ENCODE measurements around the gene TTC39A. TPM values are rescaled to one million over a fixed set of nuclear protein-coding genes. Genes with fewer than 3 reads are reported as not detected.

The TTC39A gene
- total RNA-seq, 1 experiment from 2014 or later = 15.4 TPM

GRCh38 chr1:51282605-51283004, 47.8 kb downstream of the TTC39A start:
- no peak overlapping the region for H2AFZ ChIP-seq (ENCODE audit: low read depth, low read length, poor library complexity, severe bottlenecking)
- H3K9ac ChIP-seq (ENCODE audit: low read length) = no peak overlapping the region
- DNase-seq (ENCODE audit: low read depth, low spot score) = no peak
- no peak for TF ChIP-seq MAX (IDR thresholded peaks at IDR 0.05)
- no peak for TF ChIP-seq ZFX (IDR thresholded peaks at IDR 0.05)
- no peak for TF ChIP-seq CEBPB (IDR thresholded peaks at IDR 0.05; ENCODE audit: low read depth)
- TF ChIP-seq ELF1 (IDR thresholded peaks at IDR 0.05; ENCODE audit: borderline replicate concordance, low read depth) = no peak
- TF ChIP-seq ZNF274 (IDR thresholded peaks at IDR 0.05; ENCODE audit: low read depth, low read length) = no peak
- no peak for TF ChIP-seq SRF (IDR thresholded peaks at IDR 0.05; ENCODE audit: low read depth)
- no peak for TF ChIP-seq ZBTB33 (IDR thresholded peaks at IDR 0.05; ENCODE audit: extremely low read depth, insufficient replicate concordance, low read length)
- no peak for TF ChIP-seq ATF3 (IDR thresholded peaks at IDR 0.05)
- TF ChIP-seq REST (IDR thresholded peaks at IDR 0.05; ENCODE audit: low read depth) = no peak
- no peak for TF ChIP-seq SIN3A (IDR thresholded peaks at IDR 0.05; ENCODE audit: low read depth)
- TF ChIP-seq YY1 (IDR thresholded peaks at IDR 0.05; ENCODE audit: extremely low read depth, insufficient replicate concordance, low read depth, low read length) = no peak
- no peak for TF ChIP-seq JUND (IDR thresholded peaks at IDR 0.05)
- TF ChIP-seq RAD21 (IDR thresholded peaks at IDR 0.05; ENCODE audit: low read depth) = no peak
- TF ChIP-seq EGR1 (IDR thresholded peaks at IDR 0.05; ENCODE audit: low read depth) = no peak
- TF ChIP-seq CTCF (IDR thresholded peaks at IDR 0.05 in 2 of 3, conservative IDR thresholded peaks at IDR 0.05 in 1 of 3; ENCODE audit: borderline replicate concordance in 1 of 3, insufficient read depth in 1 of 3, low read depth in 2 of 3, low read length in 2 of 3) = no peak
- TF ChIP-seq POLR2A (IDR thresholded peaks at IDR 0.05; ENCODE audit: borderline replicate concordance, extremely low read depth, insufficient read depth, insufficient read length) = no peak
- TF ChIP-seq SP1 (IDR thresholded peaks at IDR 0.05; ENCODE audit: low read depth) = no peak
- no peak for TF ChIP-seq TCF7L2 (IDR thresholded peaks at IDR 0.05; ENCODE audit: borderline replicate concordance, extremely low read depth, insufficient read depth, insufficient read length)
- no peaks in the 10 kb centered on the region for H3K79me2 ChIP-seq (ENCODE audit: insufficient read depth, low read length)
- H3K4me3 ChIP-seq (replicated peaks in 1 of 2; ENCODE audit: low read depth in 1 of 2, low read length in 2 of 2) = no peak overlapping the region
- ATAC-seq = no peak
- no TSS peak for BruUV-seq (replicated peaks)
- peaks cover 0 to 5% of the 10 kb centered on the region in 2 experiments; a peak in 1 of 4 replicates for H3K36me3 ChIP-seq (ENCODE audit: control insufficient read depth in 1 of 2, insufficient read depth in 2 of 2, low read length in 2 of 2)
- H3K9me2 ChIP-seq (ENCODE audit: insufficient read depth) = no peaks in the 10 kb centered on the region
- RAD21 ChIA-PET (ENCODE audit: low non-redundant PET in 1 of 2, low total read pairs in 2 of 2, uncharacterized antibody in 2 of 2, unreplicated experiment in 2 of 2) = no interaction called here
- H4K20me1 ChIP-seq (ENCODE audit: insufficient read depth) = no peaks in the 10 kb centered on the region
- intact Hi-C loops (cut with micrococcal nuclease) = no loop called here
- peaks cover 10 to 16% of the 10 kb centered on the region in 2 experiments for H3K4me1 ChIP-seq (ENCODE audit: control insufficient read depth in 1 of 2, insufficient read depth in 2 of 2, low read length in 2 of 2)
- no peaks in the 10 kb centered on the region for H3K9me3 ChIP-seq (ENCODE audit: control insufficient read depth in 1 of 2, insufficient read depth in 1 of 2, low read depth in 1 of 2, low read length in 2 of 2)
- CTCF ChIA-PET = no interaction called here
- H3K27me3 ChIP-seq (ENCODE audit: insufficient read depth, low read length) = no peaks in the 10 kb centered on the region
- POLR2A ChIA-PET = no interaction called here
- no peak overlapping the region for H3K27ac ChIP-seq (ENCODE audit: low read depth, low read length)
- H3K4me2 ChIP-seq (ENCODE audit: low read length) = no peak overlapping the region
